Measurements from ENCODE around the gene PIGQ. TPM values are rescaled to one million over a fixed set of nuclear protein-coding genes. Genes with fewer than 3 reads are reported as not detected.

The PIGQ gene
- total and polyA plus RNA-seq, 2 of the 8 experiments (the other 6 are each of a cell fraction or from before 2014, with no cell fraction given) = 36.0 to 49.2 TPM

DNA sequence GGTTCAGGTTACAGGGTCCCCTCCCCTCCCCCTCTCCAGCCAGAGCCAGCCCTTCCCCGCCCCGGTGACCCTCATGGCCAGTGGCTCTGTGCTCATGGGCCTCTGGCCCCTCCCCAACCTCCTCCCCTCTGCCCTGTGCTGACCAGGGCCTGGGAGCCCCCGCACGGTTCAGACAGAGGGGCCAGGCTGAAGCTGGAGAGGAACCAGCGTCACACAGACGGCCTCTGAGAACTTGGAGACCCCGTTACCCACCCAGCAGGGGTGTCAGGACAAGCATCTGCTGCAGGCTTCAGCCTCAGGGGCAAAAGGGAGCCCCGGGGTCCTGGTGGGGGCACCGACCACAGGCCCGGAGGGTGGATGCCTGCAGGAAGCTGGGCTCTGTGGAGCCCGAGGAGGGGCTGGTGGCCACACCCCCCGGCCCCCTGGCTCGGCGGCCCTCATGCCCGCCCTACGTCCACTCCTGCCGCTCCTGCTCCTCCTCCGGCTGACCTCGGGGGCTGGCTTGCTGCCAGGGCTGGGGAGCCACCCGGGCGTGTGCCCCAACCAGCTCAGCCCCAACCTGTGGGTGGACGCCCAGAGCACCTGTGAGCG lies 61.1 kb downstream of the PIGQ start, which contains the start of gene WFIKKN1 (continued):
- TF ChIP-seq EGR1 (IDR thresholded peaks at IDR 0.05; ENCODE audit: borderline replicate concordance, low read depth, low read length) (no peak), YY1 (IDR thresholded peaks at IDR 0.05; ENCODE audit: low read depth, low read length) (no peak), TAF7 (optimal IDR thresholded peaks at IDR 0.05; ENCODE audit: borderline replicate concordance, low read depth, low read length) (no peak), SIX5 (IDR thresholded peaks at IDR 0.05; ENCODE audit: low read depth, low read length) (peak; percentile 9; the same call in 1 of the 2 replicates), KDM4A (IDR thresholded peaks at IDR 0.05; ENCODE audit: low read depth, low read length, severe bottlenecking) (peak; percentile 57), HDAC6 (IDR thresholded peaks at IDR 0.05; ENCODE audit: low read depth, low read length) (no peak), JUND (IDR thresholded peaks at IDR 0.05; ENCODE audit: low read length) (no peak), SIN3A (conservative IDR thresholded peaks at IDR 0.05 in 1 of 2, IDR thresholded peaks at IDR 0.05 in 1 of 2; ENCODE audit: low read depth in 1 of 2, low read length in 2 of 2) (peak in 1 of 2 experiments; percentile 53; a peak in 1 of 4 replicates), BACH1 (IDR thresholded peaks at IDR 0.05; ENCODE audit: low read length) (no peak), EP300 (IDR thresholded peaks at IDR 0.05; ENCODE audit: borderline replicate concordance in 1 of 2, low read depth in 2 of 2, low read length in 2 of 2) (peak in 1 of 2 experiments; percentile 24; a peak in 1 of 3 replicates), CREB1 (IDR thresholded peaks at IDR 0.05) (no peak)
- TF ChIP-seq, protein P1, sequence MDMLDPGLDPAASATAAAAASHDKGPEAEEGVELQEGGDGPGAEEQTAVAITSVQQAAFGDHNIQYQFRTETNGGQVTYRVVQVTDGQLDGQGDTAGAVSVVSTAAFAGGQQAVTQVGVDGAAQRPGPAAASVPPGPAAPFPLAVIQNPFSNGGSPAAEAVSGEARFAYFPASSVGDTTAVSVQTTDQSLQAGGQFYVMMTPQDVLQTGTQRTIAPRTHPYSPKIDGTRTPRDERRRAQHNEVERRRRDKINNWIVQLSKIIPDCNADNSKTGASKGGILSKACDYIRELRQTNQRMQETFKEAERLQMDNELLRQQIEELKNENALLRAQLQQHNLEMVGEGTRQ (IDR thresholded peaks at IDR 0.05; ENCODE audit: low read length) = no peak
- TF ChIP-seq, protein P2, sequence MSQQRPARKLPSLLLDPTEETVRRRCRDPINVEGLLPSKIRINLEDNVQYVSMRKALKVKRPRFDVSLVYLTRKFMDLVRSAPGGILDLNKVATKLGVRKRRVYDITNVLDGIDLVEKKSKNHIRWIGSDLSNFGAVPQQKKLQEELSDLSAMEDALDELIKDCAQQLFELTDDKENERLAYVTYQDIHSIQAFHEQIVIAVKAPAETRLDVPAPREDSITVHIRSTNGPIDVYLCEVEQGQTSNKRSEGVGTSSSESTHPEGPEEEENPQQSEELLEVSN (IDR thresholded peaks at IDR 0.05) = no peak

Measured in H1 (cell line).